Panc1 (cell line): ENCODE data around the gene LRSAM1. TPM values are rescaled to one million over a fixed set of nuclear protein-coding genes. Genes with fewer than 3 reads are reported as not detected.

Experiments
- ATAC-seq: fragments of 200-7000 bp; cut with Tn5 transposase; 2 replicates; pipeline ENCODE4 v1.9.1; 2020; ENCODE audit warnings: mild to moderate bottlenecking, moderate library complexity
- BruUV-seq: library from RNA; stranded (reverse); fragments of 400-500 nt; replicated peaks from 2 replicates; lab custom pipeline; 2021; lab: Mats Ljungman, UMichigan
- CTCF ChIA-PET: fragments of 300-600 bp; sonication (Branson Sonifier 250); formaldehyde crosslinking; loops from one replicate; lab custom pipeline; 2022; ENCODE audit warnings: antibody characterized with exemption; lab: Charles Lee
- POLR2A ChIA-PET: fragments of 300-600 bp; sonication (Branson Sonifier 250); formaldehyde crosslinking; loops from one replicate; lab custom pipeline; 2022; ENCODE audit warnings: antibody characterized with exemption; lab: Charles Lee
- DNase-seq: peaks from one replicate; pipeline ENCODE4 v3.0.0-alpha.2; 2010; ENCODE audit warnings: low read depth, low spot score
- H3K27ac ChIP-seq: 2 replicates; pipeline ENCODE4 v1.5.1; 2011; ENCODE audit warnings: mild to moderate bottlenecking, low read length, inconsistent platforms
- H3K27me3 ChIP-seq: fragments of 200-500 bp; sonication (Bioruptor generic); 2 replicates; pipeline ENCODE4 v1.6.0; 2014; ENCODE audit warnings: low read length, inconsistent platforms; ENCODE audit not compliant: control insufficient read depth, insufficient read depth
- H3K36me3 ChIP-seq: fragments of 200-500 bp; sonication (Bioruptor generic); 2 replicates; pipeline ENCODE4 v1.5.1; 2014; ENCODE audit warnings: inconsistent platforms, mild to moderate bottlenecking, low read length, moderate library complexity; ENCODE audit not compliant: control insufficient read depth, insufficient read depth
- H3K4me1 ChIP-seq: 2 replicates; pipeline ENCODE4 v1.5.1; 2011; ENCODE audit warnings: inconsistent platforms, mild to moderate bottlenecking, low read length, moderate library complexity; ENCODE audit not compliant: control insufficient read depth, insufficient read depth
- H3K4me3 ChIP-seq, 2 experiments: 2 replicates each; pipeline ENCODE4 v1.5.1; 2011 to 2012; ENCODE audit warnings: low read depth in 2 of 2, low read length in 2 of 2, mild to moderate bottlenecking in 2 of 2, inconsistent platforms in 1 of 2, moderate library complexity in 1 of 2
- H3K9me3 ChIP-seq: fragments of 200-500 bp; sonication (Bioruptor generic); 2 replicates; pipeline ENCODE4 v1.5.1; 2014; ENCODE audit warnings: low read depth, mild to moderate bottlenecking, inconsistent platforms, low read length, moderate library complexity; ENCODE audit not compliant: control insufficient read depth, insufficient read depth
- CTCF ChIP-seq: fragments of 450-650 bp; IDR thresholded peaks from 2 replicates; pipeline ENCODE4 v1.5.1; 2017; ENCODE audit warnings: mild to moderate bottlenecking
- POLR2AphosphoS5 ChIP-seq: IDR thresholded peaks from 2 replicates; pipeline ENCODE4 v1.6.1; 2012; ENCODE audit warnings: mild to moderate bottlenecking, low read depth, low read length, moderate library complexity
- SIN3A ChIP-seq: IDR thresholded peaks from 2 replicates; pipeline ENCODE4 v1.6.1; 2012; ENCODE audit warnings: low read depth, mild to moderate bottlenecking, low read length, moderate library complexity, borderline replicate concordance; ENCODE audit not compliant: insufficient read depth
- TCF7L2 ChIP-seq: IDR thresholded peaks from 2 replicates; pipeline ENCODE4 v1.6.1; 2011; ENCODE audit warnings: mild to moderate bottlenecking, low read depth, low read length, inconsistent platforms
- in situ Hi-C: cut with HindIII; loops from 2 replicates; pipeline ENCODE4 v1.10.0; 2016; ENCODE audit warnings: low sequenced_read_pairs, low pct_unique_long_range_greater_than_20kb
- intact Hi-C: fragments of 100-400 bp; cut with micrococcal nuclease; formaldehyde crosslinking; loops from one replicate; pipeline ENCODE4 v1.10.0; 2022; ENCODE audit not compliant: unreplicated experiment
- total RNA-seq: library from RNA; stranded (reverse); gene quantifications from one replicate; pipeline ENCODE4 v1.2.1, GENCODE V29; 2021; ENCODE audit not compliant: unreplicated experiment
- TF ChIP-seq, protein P1 (sequence below), 2 experiments: IDR thresholded peaks; 2 replicates each; pipeline ENCODE4 v1.6.1; 2011 to 2012; ENCODE audit warnings: low read depth in 2 of 2, control low read depth in 1 of 2, low read length in 1 of 2, mild to moderate bottlenecking in 1 of 2, moderate library complexity in 1 of 2; ENCODE audit not compliant: insufficient read depth in 1 of 2

Gene LRSAM1
- total RNA-seq, 1 experiment from 2014 or later, result 15.4 TPM

DNA sequence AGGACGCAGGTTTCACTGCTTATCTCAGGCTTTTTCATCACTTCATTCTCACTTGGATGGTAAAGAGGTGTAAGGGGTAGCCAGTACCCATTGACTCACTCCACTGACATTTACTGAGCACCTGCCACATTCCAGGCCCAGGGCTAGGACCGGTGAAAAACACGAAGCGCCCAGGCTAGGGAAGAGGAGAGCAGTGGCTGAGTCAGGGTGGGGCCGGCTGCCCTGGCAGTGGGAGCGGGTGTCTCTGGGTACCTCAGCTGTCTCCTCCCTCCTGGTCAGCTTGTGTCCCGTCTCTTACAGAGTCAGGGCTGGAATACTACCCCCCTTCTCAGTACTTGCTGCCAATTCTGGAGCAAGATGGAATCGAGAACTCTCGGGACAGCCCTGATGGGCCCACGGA, 22.2 kb downstream of the LRSAM1 start:
- POLR2A ChIA-PET, result no interaction called here
- Histone ChIP-seq H3K27ac (no peak overlapping the region), H3K36me3 (no peaks in the 10 kb centered on the region), H3K9me3 (no peaks in the 10 kb centered on the region), H3K4me1 (no peaks in the 10 kb centered on the region), H3K27me3 (no peaks in the 10 kb centered on the region), H3K4me3 (no peak overlapping the region)
- ATAC-seq, result no peak
- TF ChIP-seq, protein P1, sequence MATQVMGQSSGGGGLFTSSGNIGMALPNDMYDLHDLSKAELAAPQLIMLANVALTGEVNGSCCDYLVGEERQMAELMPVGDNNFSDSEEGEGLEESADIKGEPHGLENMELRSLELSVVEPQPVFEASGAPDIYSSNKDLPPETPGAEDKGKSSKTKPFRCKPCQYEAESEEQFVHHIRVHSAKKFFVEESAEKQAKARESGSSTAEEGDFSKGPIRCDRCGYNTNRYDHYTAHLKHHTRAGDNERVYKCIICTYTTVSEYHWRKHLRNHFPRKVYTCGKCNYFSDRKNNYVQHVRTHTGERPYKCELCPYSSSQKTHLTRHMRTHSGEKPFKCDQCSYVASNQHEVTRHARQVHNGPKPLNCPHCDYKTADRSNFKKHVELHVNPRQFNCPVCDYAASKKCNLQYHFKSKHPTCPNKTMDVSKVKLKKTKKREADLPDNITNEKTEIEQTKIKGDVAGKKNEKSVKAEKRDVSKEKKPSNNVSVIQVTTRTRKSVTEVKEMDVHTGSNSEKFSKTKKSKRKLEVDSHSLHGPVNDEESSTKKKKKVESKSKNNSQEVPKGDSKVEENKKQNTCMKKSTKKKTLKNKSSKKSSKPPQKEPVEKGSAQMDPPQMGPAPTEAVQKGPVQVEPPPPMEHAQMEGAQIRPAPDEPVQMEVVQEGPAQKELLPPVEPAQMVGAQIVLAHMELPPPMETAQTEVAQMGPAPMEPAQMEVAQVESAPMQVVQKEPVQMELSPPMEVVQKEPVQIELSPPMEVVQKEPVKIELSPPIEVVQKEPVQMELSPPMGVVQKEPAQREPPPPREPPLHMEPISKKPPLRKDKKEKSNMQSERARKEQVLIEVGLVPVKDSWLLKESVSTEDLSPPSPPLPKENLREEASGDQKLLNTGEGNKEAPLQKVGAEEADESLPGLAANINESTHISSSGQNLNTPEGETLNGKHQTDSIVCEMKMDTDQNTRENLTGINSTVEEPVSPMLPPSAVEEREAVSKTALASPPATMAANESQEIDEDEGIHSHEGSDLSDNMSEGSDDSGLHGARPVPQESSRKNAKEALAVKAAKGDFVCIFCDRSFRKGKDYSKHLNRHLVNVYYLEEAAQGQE (IDR thresholded peaks at IDR 0.05; ENCODE audit: insufficient read depth in 1 of 2, low read depth in 2 of 2, low read length in 1 of 2), result no peak
- TF ChIP-seq CTCF, result no peak
- TF ChIP-seq SIN3A, result no peak
- no peak for TF ChIP-seq POLR2AphosphoS5
- no peak for TF ChIP-seq TCF7L2
- intact Hi-C loops, result no loop called here
- in situ Hi-C loops, result no loop called here
- CTCF ChIA-PET, result interaction anchor here (0.7 kb wide), 1 partner anchor 10 kb away, joined by 3 read pairs; no protein-coding TSS in a partner anchor
- no peak for DNase-seq
- BruUV-seq, result no TSS peak

DNA sequence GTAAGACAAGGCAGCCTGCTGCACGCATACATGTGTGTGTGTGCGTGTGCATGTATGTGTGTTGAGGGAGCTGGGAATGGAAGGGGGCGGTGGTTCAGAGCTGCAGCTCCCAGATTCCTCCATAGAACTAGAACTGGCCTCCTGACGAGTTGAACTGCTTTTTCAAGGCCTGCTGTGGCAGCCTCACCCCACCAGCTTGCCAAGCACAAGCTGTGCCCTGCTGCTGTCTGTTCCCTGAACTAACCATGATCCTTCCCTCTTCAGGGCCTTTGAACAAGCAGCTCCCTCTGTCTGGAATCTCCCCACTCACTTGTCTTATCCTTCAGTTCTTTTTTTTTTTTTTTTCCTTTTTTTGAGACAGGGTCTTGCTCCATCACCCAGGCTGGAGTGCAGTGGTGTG, 22.6 kb downstream of the LRSAM1 start:
- no peaks in the 10 kb centered on the region for H3K9me3 ChIP-seq
- H3K27ac ChIP-seq, result no peak overlapping the region
- intact Hi-C loops, result no loop called here
- ChIA-PET CTCF (interaction anchor here (0.7 kb wide), 1 partner anchor 11 kb away, joined by 3 read pairs; no protein-coding TSS in a partner anchor), POLR2A (interaction anchor here (0.6 kb wide), 1 partner anchor 206 kb away, joined by 4 read pairs; no protein-coding TSS in a partner anchor)
- ATAC-seq, result no peak
- H3K36me3 ChIP-seq, result no peaks in the 10 kb centered on the region
- BruUV-seq, result no TSS peak
- no peak for DNase-seq
- in situ Hi-C loops, result no loop called here
- H3K4me1 ChIP-seq, result no peaks in the 10 kb centered on the region
- no peaks in the 10 kb centered on the region for H3K27me3 ChIP-seq
- TF ChIP-seq TCF7L2 (no peak), POLR2AphosphoS5 (no peak), CTCF (no peak)
- no peak overlapping the region for H3K4me3 ChIP-seq
